HEK293 (cell line): ENCODE results near the gene RHBDD2.
A peak's percentile ranks its signal among the peaks of the same experiment; 100 is the strongest.

ENCODE experiments used
- CTCF ChIA-PET: fragments of 350-600 bp; formaldehyde crosslinking; extraction: SDS; loops from one replicate; lab custom pipeline; 2021; ENCODE audit warnings: antibody characterized with exemption; lab: Yijun Ruan, JAX
- POLR2A ChIA-PET: fragments of 300-600 bp; formaldehyde crosslinking; extraction: SDS; loops from one replicate; lab custom pipeline; 2020; ENCODE audit warnings: antibody characterized with exemption, inconsistent platforms; lab: Yijun Ruan, JAX
- H3K27ac ChIP-seq: fragments of 200-500 bp; sonication (Bioruptor generic); 2 replicates; pipeline ENCODE4 v1.5.1; 2014; ENCODE audit warnings: low read depth, low read length, control low read depth, inconsistent platforms; ENCODE audit errors: extremely low read depth
- H3K36me3 ChIP-seq, 2 experiments: fragments of 200-500 bp in 1 of 2; sonication (Bioruptor generic) in 1 of 2; 1 replicate in 1 of 2; 2 replicates in 1 of 2; pipeline ENCODE4 v1.5.1; 2014 to 2017; ENCODE audit warnings: inconsistent platforms in 2 of 2, low read length in 2 of 2; ENCODE audit not compliant: control insufficient read depth in 2 of 2, insufficient read depth in 1 of 2
- H3K4me1 ChIP-seq: fragments of 200-500 bp; sonication (Bioruptor generic); 2 replicates; pipeline ENCODE4 v1.5.1; 2014; ENCODE audit warnings: mild to moderate bottlenecking, low read length, inconsistent platforms; ENCODE audit not compliant: control insufficient read depth, insufficient read depth
- H3K4me3 ChIP-seq: 2 replicates; pipeline ENCODE4 v1.5.1; 2011; ENCODE audit warnings: low read depth, mild to moderate bottlenecking, control low read depth, low read length, moderate library complexity
- H3K9me3 ChIP-seq: fragments of 200-500 bp; sonication (Bioruptor generic); 2 replicates; pipeline ENCODE4 v1.5.1; 2014; ENCODE audit warnings: low read depth, low read length, inconsistent platforms; ENCODE audit not compliant: control insufficient read depth, insufficient read depth
- HIC1 ChIP-seq: fragments of 450-650 bp; formaldehyde crosslinking; IDR thresholded peaks from 2 replicates; pipeline ENCODE4 v1.5.1; 2016; ENCODE audit warnings: missing biosample characterization, missing genetic modification characterization
- PRDM10 ChIP-seq: fragments of 450-650 bp; formaldehyde crosslinking; IDR thresholded peaks from 2 replicates; pipeline ENCODE4 v1.5.1; 2016; ENCODE audit warnings: missing biosample characterization, missing genetic modification characterization
- ZNF214 ChIP-seq: fragments of 450-650 bp; formaldehyde crosslinking; IDR thresholded peaks from 2 replicates; pipeline ENCODE4 v1.5.1; 2017; ENCODE audit warnings: missing biosample characterization, mild to moderate bottlenecking, missing genetic modification characterization, borderline replicate concordance
- ZNF654 ChIP-seq: fragments of 450-650 bp; formaldehyde crosslinking; IDR thresholded peaks from 2 replicates; pipeline ENCODE4 v1.5.1; 2016; ENCODE audit warnings: low read depth, missing biosample characterization, missing genetic modification characterization
- ZNF692 ChIP-seq: fragments of 450-650 bp; formaldehyde crosslinking; IDR thresholded peaks from 2 replicates; pipeline ENCODE4 v1.5.1; 2016; ENCODE audit warnings: missing biosample characterization, missing genetic modification characterization

RHBDD2 gene

GRCh38 chr7:75887669-75888369, 9.0 kb downstream of the RHBDD2 start:
- H3K36me3 ChIP-seq, result peaks cover 24 to 58% of the 10 kb centered on the region in 2 experiments
- H3K4me1 ChIP-seq, result no peaks in the 10 kb centered on the region
- ChIA-PET POLR2A (no interaction called here), CTCF (no interaction called here)
- 0 out of 2 replicates have a peak, but pooled peaks have one; percentile 12 for TF ChIP-seq HIC1 (tag by site-specific recombination)
- no peak for TF ChIP-seq ZNF692
- H3K9me3 ChIP-seq, result no peaks in the 10 kb centered on the region
- H3K4me3 ChIP-seq, result no peak overlapping the region
- no peak overlapping the region for H3K27ac ChIP-seq

GRCh38 chr7:75888464-75889222, 9.8 kb downstream of the RHBDD2 start:
- no peak overlapping the region for H3K27ac ChIP-seq
- CTCF ChIA-PET, result no interaction called here

GRCh38 chr7:75889223-75889825, 10.5 kb downstream of the RHBDD2 start:
- H3K4me3 ChIP-seq, result no peak overlapping the region
- peaks cover 14 to 43% of the 10 kb centered on the region in 2 experiments for H3K36me3 ChIP-seq
- H3K9me3 ChIP-seq, result no peaks in the 10 kb centered on the region
- TF ChIP-seq PRDM10, result no peak
- no peak for TF ChIP-seq ZNF654 (tag by site-specific recombination)
- H3K4me1 ChIP-seq, result no peaks in the 10 kb centered on the region
- CTCF ChIA-PET, result interaction anchor here (0.6 kb wide), 1 partner anchor 238 kb away, joined by 3 read pairs; no protein-coding TSS in a partner anchor
- H3K27ac ChIP-seq, result no peak overlapping the region
- POLR2A ChIA-PET, result interaction anchor here (1.3 kb wide), 1 partner anchor 17 kb away, joined by 3 read pairs; no protein-coding TSS in a partner anchor

More at GRCh38 chr7:75888464-75889222, 9.8 kb downstream of the RHBDD2 start:
- no peak overlapping the region for H3K4me3 ChIP-seq
- TF ChIP-seq ZNF214 (tag by site-specific recombination), result no peak
- 0 out of 2 replicates have a peak, but pooled peaks have one; percentile 2 for TF ChIP-seq HIC1 (tag by site-specific recombination)
- peaks cover 21 to 50% of the 10 kb centered on the region in 2 experiments for H3K36me3 ChIP-seq
- POLR2A ChIA-PET, result no interaction called here
- H3K4me1 ChIP-seq, result no peaks in the 10 kb centered on the region
- no peaks in the 10 kb centered on the region for H3K9me3 ChIP-seq
